Activated CD4-positive, alpha-beta T cell treated with anti-CD3 and anti-CD28 coated beads, Interleukin-2, Interleukin-6, amounts not matched to agents 100 ng/mL and 50 ng/mL, durations not matched to agents 16 hours and 8 hours (primary cell): ENCODE data around the gene RNF214.
"Not testable (repeated sequence)": the region's sequence is repeated elsewhere in the genome, so short reads cannot be mapped to it uniquely, and the experiment has no call there.

ENCODE experiments used
- DNase-seq: peaks from one replicate; pipeline ENCODE4 v3.0.0-alpha.2; 2020

The RNF214 gene

DNA sequence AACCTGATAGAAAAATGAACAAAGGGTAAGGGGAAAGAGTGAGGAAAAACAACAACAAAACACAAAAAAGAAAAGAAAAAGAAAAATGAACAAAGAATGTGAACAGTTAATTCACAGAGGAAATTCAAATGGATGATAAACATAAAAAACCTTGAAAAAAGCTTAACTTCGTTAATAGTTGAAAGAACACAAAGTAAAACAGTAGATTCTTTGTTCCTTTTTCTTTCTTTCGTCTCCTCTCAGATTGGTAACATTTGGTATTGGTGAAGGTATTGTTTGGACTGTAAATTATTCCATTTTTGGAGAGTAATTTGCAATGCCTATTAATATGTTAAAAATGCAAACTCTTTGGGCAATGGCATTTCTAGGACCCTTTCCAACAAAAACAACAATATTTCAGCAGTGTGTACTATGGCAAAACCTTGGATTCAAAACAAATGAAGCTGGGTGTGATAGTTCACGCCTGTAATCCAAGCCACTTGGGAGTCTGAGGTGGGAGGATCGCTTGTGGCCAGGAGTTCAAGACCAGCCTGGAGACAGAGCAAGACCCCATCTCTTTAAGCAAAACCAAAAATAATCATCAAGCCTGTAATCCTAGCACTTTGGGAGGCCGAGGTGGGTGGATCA lies 86.9 kb downstream of the RNF214 start:
- no peak for DNase-seq

- not testable (repeated sequence) for DNase-seq
Observed at GRCh38 chr11:117327255-117327566, 94.7 kb downstream of the RNF214 start.

DNA sequence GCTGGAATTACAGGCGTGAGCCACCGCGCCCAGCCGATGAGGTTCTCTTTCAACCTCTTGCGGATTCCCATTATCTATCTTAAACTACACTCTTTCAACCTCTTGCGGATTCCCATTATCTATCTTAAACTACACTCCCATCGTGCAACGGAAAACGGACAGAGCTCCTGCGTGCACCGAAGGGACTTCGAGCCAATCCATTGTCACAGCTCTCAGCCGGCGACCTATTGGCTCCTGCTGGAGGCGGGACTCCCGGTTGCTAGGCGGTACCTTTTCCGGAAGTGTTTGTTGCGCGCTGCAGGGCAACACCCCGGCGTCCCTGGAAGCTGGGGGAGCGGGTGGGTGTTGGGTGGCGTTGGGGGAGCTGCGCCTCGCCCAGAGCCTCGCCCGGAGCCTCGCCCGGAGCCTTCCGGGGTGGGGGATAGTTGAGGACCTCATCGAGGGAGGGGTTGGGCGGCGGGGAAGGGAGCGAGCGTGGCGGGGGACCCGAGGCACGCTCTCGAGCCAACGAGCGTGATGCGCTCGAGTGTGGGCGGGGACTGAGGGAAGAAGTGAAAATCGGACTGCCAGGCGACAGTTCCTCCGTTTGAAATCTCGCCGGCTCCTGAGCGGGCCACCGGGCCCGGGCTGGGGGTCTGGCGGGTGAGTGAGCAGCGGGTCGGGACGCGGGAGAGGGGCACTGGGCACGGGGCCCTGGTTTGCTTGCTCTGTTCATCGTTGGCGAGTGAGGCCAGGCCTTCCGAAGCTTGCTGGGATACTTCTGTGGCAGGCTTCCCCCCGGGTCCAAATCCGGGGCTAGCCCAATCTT lies 95.3 kb downstream of the RNF214 start, which contains the start of gene CEP164:
Gene CEP164 (plus strand): TSS at position 288 of the 808 bp plus-strand sequence. CDS start 10,733 bp downstream, outside the sequence.
- DNase-seq = peak; percentile 97

- peak; percentile 14 for DNase-seq
Observed at GRCh38 chr11:117328375-117329010, 96.0 kb downstream of the RNF214 start.

GRCh38 chr11:117332843-117333242 lies 100.4 kb downstream of the RNF214 start:
- no peak for DNase-seq

GRCh38 chr11:117333917-117334316 lies 101.4 kb downstream of the RNF214 start:
- no peak for DNase-seq

DNA sequence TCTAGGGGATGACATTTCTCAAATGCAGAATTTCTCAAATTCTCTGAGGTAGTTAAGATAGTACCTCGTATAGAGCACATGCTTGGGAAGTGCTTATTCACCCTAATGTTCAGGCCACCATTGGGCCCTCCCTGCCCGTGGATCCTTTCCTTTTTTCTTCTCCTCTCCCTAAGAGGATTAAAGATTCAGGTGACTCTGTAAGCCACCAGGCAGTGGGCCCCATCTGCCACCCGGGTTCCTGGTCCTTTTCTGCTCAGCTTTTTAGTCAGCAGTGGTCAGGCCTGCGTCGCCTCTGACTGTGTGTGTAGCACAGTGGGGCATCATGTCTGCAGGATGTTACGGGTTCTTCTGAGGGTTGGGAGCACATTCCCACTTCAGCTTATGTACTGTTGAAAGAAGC lies 102.4 kb downstream of the RNF214 start:
- DNase-seq = no peak

- DNase-seq = no peak
Observed at GRCh38 chr11:117335399-117335798, 102.9 kb downstream of the RNF214 start.
